ENCODE data around the gene GSTT2B. TPM values are rescaled to one million over a fixed set of nuclear protein-coding genes. Genes with fewer than 3 reads are reported as not detected.

GSTT2B gene
- total RNA-seq, 2 donors from 2014 or later: 3.7 to 4.4 TPM

- Histone ChIP-seq H3K9me3 (ENCODE audit: control insufficient read depth, low read length) (no peaks in the 10 kb centered on the region), H3K4me3 (ENCODE audit: low read length) (no peak overlapping the region), H3K36me3 (ENCODE audit: control insufficient read depth, insufficient read depth, low read length) (no peaks in the 10 kb centered on the region), H3K27ac (ENCODE audit: low read depth, low read length) (no peak overlapping the region), H3K4me1 (ENCODE audit: control insufficient read depth, insufficient read depth, low read length) (no peaks in the 10 kb centered on the region), H3K9ac (ENCODE audit: extremely low read depth, low read length, poor library complexity, severe bottlenecking) (no peak overlapping the region), H3K27me3 (ENCODE audit: control insufficient read depth, insufficient read depth, low read length, poor library complexity, severe bottlenecking) (no peaks in the 10 kb centered on the region)
- no peak for TF ChIP-seq CTCF (conservative IDR thresholded peaks at IDR 0.05)
- no peak overlapping the region for H3K4me3 Mint-ChIP-seq
- no peaks in the 10 kb centered on the region for H3K4me1 Mint-ChIP-seq
- DNase-seq: no peak
- no peak overlapping the region for H3K27ac Mint-ChIP-seq
- 94 to 95% methylated on average over 2 to 5 of the region's 5 CpGs for WGBS, 2 experiments (ENCODE audit: insufficient coverage in 1 of 2, insufficient read length in 1 of 2)
- H3K36me3 Mint-ChIP-seq (ENCODE audit: low read depth): no peaks in the 10 kb centered on the region
- no peaks in the 10 kb centered on the region for H3K9me3 Mint-ChIP-seq
- H3K27me3 Mint-ChIP-seq (ENCODE audit: insufficient read depth): no peaks in the 10 kb centered on the region
Measured at GRCh38 chr22:23938328-23939016, 22.5 kb downstream of the GSTT2B start.

- peaks cover 40% of the 10 kb centered on the region for H3K36me3 ChIP-seq (ENCODE audit: control insufficient read depth, insufficient read depth, low read length)
- no peak overlapping the region for H3K27ac ChIP-seq (ENCODE audit: low read depth, low read length)
- no peak overlapping the region for H3K27ac Mint-ChIP-seq
- H3K9me3 Mint-ChIP-seq: peaks cover 28% of the 10 kb centered on the region
- H3K4me1 ChIP-seq (ENCODE audit: control insufficient read depth, insufficient read depth, low read length): no peaks in the 10 kb centered on the region
- no peak overlapping the region for H3K4me3 Mint-ChIP-seq
- H3K9ac ChIP-seq (ENCODE audit: extremely low read depth, low read length, poor library complexity, severe bottlenecking): no peak overlapping the region
- no peaks in the 10 kb centered on the region for H3K27me3 ChIP-seq (ENCODE audit: control insufficient read depth, insufficient read depth, low read length, poor library complexity, severe bottlenecking)
- no peak for TF ChIP-seq CTCF (conservative IDR thresholded peaks at IDR 0.05)
- peaks cover 56% of the 10 kb centered on the region for H3K9me3 ChIP-seq (ENCODE audit: control insufficient read depth, low read length)
- no peak for DNase-seq
- 70 to 75% methylated on average over 8 to 14 of the region's 14 CpGs for WGBS, 2 experiments (ENCODE audit: insufficient coverage in 1 of 2, insufficient read length in 1 of 2)
- H3K36me3 Mint-ChIP-seq (ENCODE audit: low read depth): peaks cover 78% of the 10 kb centered on the region
- no peaks in the 10 kb centered on the region for H3K27me3 Mint-ChIP-seq (ENCODE audit: insufficient read depth)
- H3K4me3 ChIP-seq (ENCODE audit: low read length): no peak overlapping the region
- no peaks in the 10 kb centered on the region for H3K4me1 Mint-ChIP-seq
Measured at GRCh38 chr22:23926561-23926960, 34.4 kb downstream of the GSTT2B start.

- H3K27me3 ChIP-seq (ENCODE audit: control insufficient read depth, insufficient read depth, low read length, poor library complexity, severe bottlenecking): no peaks in the 10 kb centered on the region
- Mint-ChIP-seq H3K4me1 (no peaks in the 10 kb centered on the region), H3K4me3 (no peak overlapping the region), H3K27ac (no peak overlapping the region), H3K9me3 (peaks cover 21% of the 10 kb centered on the region), H3K36me3 (ENCODE audit: low read depth) (peaks cover 77% of the 10 kb centered on the region), H3K27me3 (ENCODE audit: insufficient read depth) (no peaks in the 10 kb centered on the region)
- H3K27ac ChIP-seq (ENCODE audit: low read depth, low read length): no peak overlapping the region
- WGBS, 2 experiments (ENCODE audit: insufficient coverage in 1 of 2, insufficient read length in 1 of 2): 91 to 93% methylated on average over 4 to 5 of the region's 6 CpGs
- no peak for TF ChIP-seq CTCF (conservative IDR thresholded peaks at IDR 0.05)
- peaks cover 35% of the 10 kb centered on the region for H3K36me3 ChIP-seq (ENCODE audit: control insufficient read depth, insufficient read depth, low read length)
- no peaks in the 10 kb centered on the region for H3K4me1 ChIP-seq (ENCODE audit: control insufficient read depth, insufficient read depth, low read length)
- peaks cover 45% of the 10 kb centered on the region for H3K9me3 ChIP-seq (ENCODE audit: control insufficient read depth, low read length)
- no peak overlapping the region for H3K9ac ChIP-seq (ENCODE audit: extremely low read depth, low read length, poor library complexity, severe bottlenecking)
- no peak for DNase-seq
- H3K4me3 ChIP-seq (ENCODE audit: low read length): no peak overlapping the region
Measured at GRCh38 chr22:23925020-23925606, 35.9 kb downstream of the GSTT2B start.

All from endodermal cell (in vitro differentiated cells).